C4-2B (cell line): Measurements from ENCODE around the gene FAM184A.

ENCODE experiments used
- ZFX ChIP-seq: fragments of 450-650 bp; IDR thresholded peaks from 2 replicates; pipeline ENCODE4 v1.6.1; 2017
- TF ChIP-seq, protein P1 (sequence below): fragments of 450-650 bp; conservative IDR thresholded peaks from 2 replicates; pipeline ENCODE4 v1.5.1; 2017; ENCODE audit warnings: mild to moderate bottlenecking

DNA sequence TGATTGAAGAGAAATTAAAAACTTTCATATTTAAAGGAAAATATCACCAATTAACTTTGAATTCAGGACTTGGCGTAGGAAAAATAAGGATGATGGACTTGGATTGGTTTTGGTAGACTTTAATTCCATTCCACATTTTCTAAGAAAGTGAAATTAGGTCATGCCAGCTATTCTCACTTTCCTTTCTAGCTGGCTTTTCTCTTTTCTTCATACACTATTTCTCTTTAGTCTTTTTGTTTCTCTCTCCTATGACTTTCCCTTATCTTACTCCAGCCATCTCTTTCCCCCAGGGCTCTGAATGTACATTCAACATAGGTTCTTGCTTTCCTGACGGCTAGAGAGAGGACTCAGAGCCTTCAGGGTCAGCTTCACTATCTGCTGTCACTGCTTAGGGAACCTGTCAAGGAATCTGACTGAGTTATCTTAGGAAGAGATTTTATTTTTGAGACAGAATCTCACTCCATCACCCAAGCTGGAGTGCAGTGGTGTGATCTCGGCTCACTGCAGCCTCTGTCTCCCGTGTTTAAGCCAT is 82.1 kb downstream of the FAM184A start:
- TF ChIP-seq, protein P1, sequence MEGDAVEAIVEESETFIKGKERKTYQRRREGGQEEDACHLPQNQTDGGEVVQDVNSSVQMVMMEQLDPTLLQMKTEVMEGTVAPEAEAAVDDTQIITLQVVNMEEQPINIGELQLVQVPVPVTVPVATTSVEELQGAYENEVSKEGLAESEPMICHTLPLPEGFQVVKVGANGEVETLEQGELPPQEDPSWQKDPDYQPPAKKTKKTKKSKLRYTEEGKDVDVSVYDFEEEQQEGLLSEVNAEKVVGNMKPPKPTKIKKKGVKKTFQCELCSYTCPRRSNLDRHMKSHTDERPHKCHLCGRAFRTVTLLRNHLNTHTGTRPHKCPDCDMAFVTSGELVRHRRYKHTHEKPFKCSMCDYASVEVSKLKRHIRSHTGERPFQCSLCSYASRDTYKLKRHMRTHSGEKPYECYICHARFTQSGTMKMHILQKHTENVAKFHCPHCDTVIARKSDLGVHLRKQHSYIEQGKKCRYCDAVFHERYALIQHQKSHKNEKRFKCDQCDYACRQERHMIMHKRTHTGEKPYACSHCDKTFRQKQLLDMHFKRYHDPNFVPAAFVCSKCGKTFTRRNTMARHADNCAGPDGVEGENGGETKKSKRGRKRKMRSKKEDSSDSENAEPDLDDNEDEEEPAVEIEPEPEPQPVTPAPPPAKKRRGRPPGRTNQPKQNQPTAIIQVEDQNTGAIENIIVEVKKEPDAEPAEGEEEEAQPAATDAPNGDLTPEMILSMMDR: no peak
- no peak for TF ChIP-seq ZFX
